ENCODE results near the gene IPO7. TPM values are rescaled to one million over a fixed set of nuclear protein-coding genes. Genes with fewer than 3 reads are reported as not detected.

Gene IPO7
- total and polyA plus RNA-seq, 2 donors (not counting 3 experiments of a cell fraction or from before 2014, with no cell fraction given), result 32.9 to 170 TPM

DNA sequence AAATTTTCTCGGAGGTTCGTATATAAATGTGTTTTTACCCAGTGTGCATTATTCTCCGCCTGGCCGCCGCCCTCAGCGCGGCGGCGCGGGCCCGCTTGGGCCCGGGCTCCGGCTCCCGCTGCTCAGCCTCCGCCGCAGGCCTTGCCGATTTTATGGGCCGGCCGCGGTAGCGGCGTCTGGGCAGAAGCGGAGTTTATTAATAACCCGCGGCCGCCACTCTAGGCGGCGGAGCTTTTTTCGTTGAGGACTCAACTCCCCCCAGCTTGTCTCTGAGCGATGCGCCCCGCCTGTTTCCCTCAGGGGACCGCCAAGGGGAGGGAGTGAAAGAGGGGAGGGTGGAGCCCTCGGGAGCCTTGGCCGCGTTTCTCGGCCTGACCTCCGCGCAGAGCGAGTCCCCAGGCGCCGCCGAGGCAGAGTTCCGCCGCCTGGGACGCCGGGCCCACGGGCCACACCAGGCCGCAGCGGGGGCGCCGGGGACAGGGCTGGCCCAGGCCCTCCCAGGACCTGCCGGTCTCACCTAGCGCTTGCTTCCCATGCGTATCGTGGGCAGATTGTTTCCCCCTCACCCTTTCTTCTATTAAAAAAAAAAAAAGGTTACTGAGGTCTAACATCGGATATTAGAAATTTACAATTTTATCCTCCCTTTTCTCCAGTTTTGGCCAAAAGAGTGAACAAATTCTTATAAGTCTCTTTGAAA is 76.8 kb downstream of the IPO7 start:
- Histone ChIP-seq H3K9me3 (replicated peaks; ENCODE audit: control insufficient read depth, insufficient read depth, low read length) (no peaks in the 10 kb centered on the region), H3K79me2 (ENCODE audit: control insufficient read depth, insufficient read depth, low read length) (peaks cover 39% of the 10 kb centered on the region), H3K27me3 (ENCODE audit: control insufficient read depth in 2 of 2, insufficient read depth in 2 of 2, low read length in 2 of 2) (no peaks in the 10 kb centered on the region), H3K4me1 (ENCODE audit: control insufficient read depth, extremely low read depth, insufficient read depth, low read length) (peaks cover 15% of the 10 kb centered on the region), H3K4me2 (ENCODE audit: insufficient read depth, low read length) (peak overlapping the region; percentile 100), H3K36me3 (ENCODE audit: control insufficient read depth in 2 of 2, extremely low read depth in 1 of 2, insufficient read depth in 2 of 2, low read length in 2 of 2) (no peaks in the 10 kb centered on the region), H3K9me1 (replicated peaks; ENCODE audit: control insufficient read depth, extremely low read depth, insufficient read depth, low read length) (no peaks in the 10 kb centered on the region), H4K20me1 (replicated peaks; ENCODE audit: control insufficient read depth, extremely low read depth, insufficient read depth, low read length) (no peaks in the 10 kb centered on the region), H3K9ac (replicated peaks; ENCODE audit: extremely low read depth, insufficient read depth, low read length) (peak overlapping the region; percentile 88), H2AFZ (ENCODE audit: low read depth, low read length) (no peak overlapping the region), H3K27ac (ENCODE audit: insufficient read depth, low read depth, low read length) (peak overlapping the region; percentile 89), H3K4me3 (replicated peaks in 1 of 3; ENCODE audit: insufficient read depth in 1 of 3, low read depth in 1 of 3, low read length in 3 of 3) (peak overlapping the region; percentile 49 to 93 (median 90))
- ChIA-PET POLR2A (interaction anchor here (0.6 to 2.1 kb wide), 20 partner anchors 9 to 843 kb away, joined by 3 to 7 read pairs (median 4); partner anchors contain the start of genes ADM and WEE1), CTCF (interaction anchor here (0.8 to 1.5 kb wide), 3 partner anchors 26 to 45 kb away, joined by 3 to 8 read pairs (median 3); no protein-coding TSS in a partner anchor)
- dilution Hi-C loops (cut with MboI; ENCODE audit: extremely low pct_ligation_motif_present, low sequenced_read_pairs) (no loop called here), intact Hi-C loops (cut with micrococcal nuclease) (loop anchor here (1.0 to 5.0 kb wide), 8 partner anchors 45 to 546 kb away; partner anchors contain the start of genes DENND5A and IPO7)
- no peak for FAIRE-seq
- TSS peak; percentile 75 for BruUV-seq (replicated peaks)
- peak; percentile 90 for DNase-seq (ENCODE audit: low read depth, low spot score)
- TF ChIP-seq POLR2AphosphoS5 (IDR thresholded peaks at IDR 0.05; ENCODE audit: insufficient read depth, low read depth, low read length) (peak; percentile 99), POLR2A (IDR thresholded peaks at IDR 0.05; ENCODE audit: low read depth, low read length) (peak; percentile 99), MAX (IDR thresholded peaks at IDR 0.05; ENCODE audit: insufficient read depth, insufficient read length) (no peak), FOS (IDR thresholded peaks at IDR 0.05; ENCODE audit: borderline replicate concordance, insufficient read depth, low read length) (no peak)

DNA sequence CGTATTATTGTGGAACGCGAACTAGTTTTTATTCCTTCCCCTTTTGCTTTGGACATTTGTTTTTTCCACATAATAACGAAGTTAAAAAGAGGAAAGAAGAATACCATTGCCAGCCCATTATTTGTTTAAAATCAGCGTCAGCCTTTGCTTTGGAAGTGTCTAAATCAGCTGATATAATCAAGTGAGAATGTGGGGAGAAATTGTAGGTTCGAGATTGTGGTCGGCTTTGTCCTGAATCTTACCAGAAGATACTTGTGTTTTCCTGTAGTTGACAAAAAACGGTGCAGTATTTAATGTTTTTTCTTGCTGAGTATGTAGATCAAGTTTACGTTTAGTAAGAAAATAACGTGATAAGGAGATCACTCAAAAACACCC is 77.3 kb downstream of the IPO7 start:
- peak overlapping the region; percentile 100 for H3K4me2 ChIP-seq (ENCODE audit: insufficient read depth, low read length)
- no peaks in the 10 kb centered on the region for H4K20me1 ChIP-seq (replicated peaks; ENCODE audit: control insufficient read depth, extremely low read depth, insufficient read depth, low read length)
- POLR2A ChIA-PET, result interaction anchor here (1.0 to 2.1 kb wide), 3 partner anchors 77 to 267 kb away, joined by 3 to 6 read pairs (median 4); no protein-coding TSS in a partner anchor
- FAIRE-seq (peak; percentile 71), DNase-seq (ENCODE audit: low read depth, low spot score) (peak; percentile 49)
- BruUV-seq (replicated peaks), result no TSS peak
- peak overlapping the region; percentile 88 for H3K9ac ChIP-seq (replicated peaks; ENCODE audit: extremely low read depth, insufficient read depth, low read length)
- H3K36me3 ChIP-seq (ENCODE audit: control insufficient read depth in 2 of 2, extremely low read depth in 1 of 2, insufficient read depth in 2 of 2, low read length in 2 of 2), result no peaks in the 10 kb centered on the region
- CTCF ChIA-PET, result interaction anchor here (0.5 to 1.5 kb wide), 2 partner anchors 20 to 45 kb away, joined by 3 to 8 read pairs; no protein-coding TSS in a partner anchor
- peak overlapping the region; percentile 49 to 93 (median 90) for H3K4me3 ChIP-seq (replicated peaks in 1 of 3; ENCODE audit: insufficient read depth in 1 of 3, low read depth in 1 of 3, low read length in 3 of 3)
- no peak overlapping the region for H2AFZ ChIP-seq (ENCODE audit: low read depth, low read length)
- intact Hi-C loops (cut with micrococcal nuclease) (loop anchor here (1.0 to 5.0 kb wide), 8 partner anchors 45 to 547 kb away; partner anchors contain the start of genes DENND5A and IPO7), dilution Hi-C loops (cut with MboI; ENCODE audit: extremely low pct_ligation_motif_present, low sequenced_read_pairs) (no loop called here)
- peak overlapping the region; percentile 89 for H3K27ac ChIP-seq (ENCODE audit: insufficient read depth, low read depth, low read length)
- no peak for TF ChIP-seq EZH2 (IDR thresholded peaks at IDR 0.05; ENCODE audit: borderline replicate concordance, low read depth, low read length, severe bottlenecking)
- no peak for TF ChIP-seq GATA2 (IDR thresholded peaks at IDR 0.05; ENCODE audit: insufficient read depth, insufficient read length, low read depth, low read length)
- TF ChIP-seq MAX (IDR thresholded peaks at IDR 0.05; ENCODE audit: insufficient read depth, insufficient read length), result no peak
- TF ChIP-seq, protein P1, sequence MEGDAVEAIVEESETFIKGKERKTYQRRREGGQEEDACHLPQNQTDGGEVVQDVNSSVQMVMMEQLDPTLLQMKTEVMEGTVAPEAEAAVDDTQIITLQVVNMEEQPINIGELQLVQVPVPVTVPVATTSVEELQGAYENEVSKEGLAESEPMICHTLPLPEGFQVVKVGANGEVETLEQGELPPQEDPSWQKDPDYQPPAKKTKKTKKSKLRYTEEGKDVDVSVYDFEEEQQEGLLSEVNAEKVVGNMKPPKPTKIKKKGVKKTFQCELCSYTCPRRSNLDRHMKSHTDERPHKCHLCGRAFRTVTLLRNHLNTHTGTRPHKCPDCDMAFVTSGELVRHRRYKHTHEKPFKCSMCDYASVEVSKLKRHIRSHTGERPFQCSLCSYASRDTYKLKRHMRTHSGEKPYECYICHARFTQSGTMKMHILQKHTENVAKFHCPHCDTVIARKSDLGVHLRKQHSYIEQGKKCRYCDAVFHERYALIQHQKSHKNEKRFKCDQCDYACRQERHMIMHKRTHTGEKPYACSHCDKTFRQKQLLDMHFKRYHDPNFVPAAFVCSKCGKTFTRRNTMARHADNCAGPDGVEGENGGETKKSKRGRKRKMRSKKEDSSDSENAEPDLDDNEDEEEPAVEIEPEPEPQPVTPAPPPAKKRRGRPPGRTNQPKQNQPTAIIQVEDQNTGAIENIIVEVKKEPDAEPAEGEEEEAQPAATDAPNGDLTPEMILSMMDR (IDR thresholded peaks at IDR 0.05; ENCODE audit: extremely low read depth in 1 of 2, insufficient read depth in 1 of 2, low read depth in 1 of 2, low read length in 2 of 2), result no peak
- no peak for TF ChIP-seq MYC (IDR thresholded peaks at IDR 0.05; ENCODE audit: low read depth, low read length)
- TF ChIP-seq FOS (IDR thresholded peaks at IDR 0.05; ENCODE audit: borderline replicate concordance, insufficient read depth, low read length), result no peak
- no peak for TF ChIP-seq POLR2AphosphoS5 (IDR thresholded peaks at IDR 0.05; ENCODE audit: insufficient read depth, low read depth, low read length)
- TF ChIP-seq JUN (IDR thresholded peaks at IDR 0.05; ENCODE audit: borderline replicate concordance, insufficient read depth, insufficient read length, low read depth), result no peak
- TF ChIP-seq POLR2A (IDR thresholded peaks at IDR 0.05; ENCODE audit: low read depth, low read length), result no peak
- H3K9me1 ChIP-seq (replicated peaks; ENCODE audit: control insufficient read depth, extremely low read depth, insufficient read depth, low read length), result no peaks in the 10 kb centered on the region
- H3K79me2 ChIP-seq (ENCODE audit: control insufficient read depth, insufficient read depth, low read length), result peaks cover 42% of the 10 kb centered on the region
- H3K4me1 ChIP-seq (ENCODE audit: control insufficient read depth, extremely low read depth, insufficient read depth, low read length), result peaks cover 15% of the 10 kb centered on the region
- H3K9me3 ChIP-seq (replicated peaks; ENCODE audit: control insufficient read depth, insufficient read depth, low read length), result no peaks in the 10 kb centered on the region
- H3K27me3 ChIP-seq (ENCODE audit: control insufficient read depth in 2 of 2, insufficient read depth in 2 of 2, low read length in 2 of 2), result no peaks in the 10 kb centered on the region
